Measurements from ENCODE around the gene NPAS3. TPM values are rescaled to one million over a fixed set of nuclear protein-coding genes. Genes with fewer than 3 reads are reported as not detected.

NPAS3 gene
- total RNA-seq, 4 donors from 2014 or later: 1.5 to 12.3 (median 3.4) TPM

DNA sequence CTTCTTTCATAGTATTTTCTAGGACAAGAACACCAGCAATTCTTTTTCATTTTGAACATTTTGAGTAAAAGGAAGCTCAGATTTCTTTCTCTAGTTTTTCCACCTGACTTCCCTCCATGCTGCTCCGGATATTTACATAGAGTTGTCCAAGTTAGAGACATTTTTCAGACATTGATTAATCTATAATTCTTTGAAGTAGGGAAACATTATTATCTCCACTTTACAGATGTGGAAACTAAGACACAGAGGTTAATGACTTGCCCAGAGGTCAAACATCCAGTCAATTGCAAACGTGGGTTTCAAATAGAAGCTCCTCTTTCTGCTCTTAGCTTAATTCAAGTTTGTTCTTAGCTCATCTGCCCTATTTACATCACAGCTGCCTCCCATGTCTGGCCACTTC, 873.9 kb downstream of the NPAS3 start:
- no peak overlapping the region for H3K4me3 ChIP-seq
- H3K27me3 ChIP-seq: no peaks in the 10 kb centered on the region
- no peak for DNase-seq (ENCODE audit: low spot score in 2 of 2)
- H3K4me1 ChIP-seq: no peaks in the 10 kb centered on the region
- no peaks in the 10 kb centered on the region for H3K36me3 ChIP-seq
- no peaks in the 10 kb centered on the region for H3K9me3 ChIP-seq
- WGBS, 2 donors: 36 to 59% methylated on average over 2 of the region's 2 CpGs
- TF ChIP-seq EP300 (IDR thresholded peaks at IDR 0.05): no peak
- TF ChIP-seq, protein P1, sequence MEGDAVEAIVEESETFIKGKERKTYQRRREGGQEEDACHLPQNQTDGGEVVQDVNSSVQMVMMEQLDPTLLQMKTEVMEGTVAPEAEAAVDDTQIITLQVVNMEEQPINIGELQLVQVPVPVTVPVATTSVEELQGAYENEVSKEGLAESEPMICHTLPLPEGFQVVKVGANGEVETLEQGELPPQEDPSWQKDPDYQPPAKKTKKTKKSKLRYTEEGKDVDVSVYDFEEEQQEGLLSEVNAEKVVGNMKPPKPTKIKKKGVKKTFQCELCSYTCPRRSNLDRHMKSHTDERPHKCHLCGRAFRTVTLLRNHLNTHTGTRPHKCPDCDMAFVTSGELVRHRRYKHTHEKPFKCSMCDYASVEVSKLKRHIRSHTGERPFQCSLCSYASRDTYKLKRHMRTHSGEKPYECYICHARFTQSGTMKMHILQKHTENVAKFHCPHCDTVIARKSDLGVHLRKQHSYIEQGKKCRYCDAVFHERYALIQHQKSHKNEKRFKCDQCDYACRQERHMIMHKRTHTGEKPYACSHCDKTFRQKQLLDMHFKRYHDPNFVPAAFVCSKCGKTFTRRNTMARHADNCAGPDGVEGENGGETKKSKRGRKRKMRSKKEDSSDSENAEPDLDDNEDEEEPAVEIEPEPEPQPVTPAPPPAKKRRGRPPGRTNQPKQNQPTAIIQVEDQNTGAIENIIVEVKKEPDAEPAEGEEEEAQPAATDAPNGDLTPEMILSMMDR (IDR thresholded peaks at IDR 0.05): no peak
- no peak for TF ChIP-seq POLR2A (IDR thresholded peaks at IDR 0.05)
- no peak overlapping the region for H3K27ac ChIP-seq

DNA sequence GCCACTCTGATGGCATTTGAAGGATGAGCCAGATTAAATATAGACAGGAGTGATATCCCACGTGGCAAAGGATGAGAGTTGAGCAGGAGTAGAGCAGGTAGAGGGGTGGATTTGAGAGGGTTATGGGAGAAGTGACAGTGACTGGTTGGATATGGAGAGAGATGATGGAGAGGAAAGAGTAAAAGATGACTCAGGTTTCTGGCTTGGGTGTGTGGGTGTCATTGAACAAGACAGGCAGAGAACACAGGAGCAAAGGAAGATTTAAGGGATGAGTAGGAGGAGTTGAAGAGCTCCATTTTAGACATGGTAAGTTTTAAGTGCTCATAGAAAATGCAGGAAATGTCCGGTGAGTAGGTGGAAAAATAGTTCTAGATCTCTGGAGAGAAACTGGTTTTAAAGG, 875.3 kb downstream of the NPAS3 start:
- H3K9me3 ChIP-seq: no peaks in the 10 kb centered on the region
- H3K27ac ChIP-seq: no peak overlapping the region
- H3K36me3 ChIP-seq: no peaks in the 10 kb centered on the region
- no peaks in the 10 kb centered on the region for H3K4me1 ChIP-seq
- TF ChIP-seq EP300 (IDR thresholded peaks at IDR 0.05): no peak
- TF ChIP-seq POLR2A (IDR thresholded peaks at IDR 0.05): no peak
- TF ChIP-seq, protein P1 (IDR thresholded peaks at IDR 0.05): no peak
- H3K27me3 ChIP-seq: no peaks in the 10 kb centered on the region
- no peak for DNase-seq (ENCODE audit: low spot score in 2 of 2)
- no peak overlapping the region for H3K4me3 ChIP-seq
- 52 to 62% methylated on average over 2 of the region's 2 CpGs for WGBS, 2 donors

DNA sequence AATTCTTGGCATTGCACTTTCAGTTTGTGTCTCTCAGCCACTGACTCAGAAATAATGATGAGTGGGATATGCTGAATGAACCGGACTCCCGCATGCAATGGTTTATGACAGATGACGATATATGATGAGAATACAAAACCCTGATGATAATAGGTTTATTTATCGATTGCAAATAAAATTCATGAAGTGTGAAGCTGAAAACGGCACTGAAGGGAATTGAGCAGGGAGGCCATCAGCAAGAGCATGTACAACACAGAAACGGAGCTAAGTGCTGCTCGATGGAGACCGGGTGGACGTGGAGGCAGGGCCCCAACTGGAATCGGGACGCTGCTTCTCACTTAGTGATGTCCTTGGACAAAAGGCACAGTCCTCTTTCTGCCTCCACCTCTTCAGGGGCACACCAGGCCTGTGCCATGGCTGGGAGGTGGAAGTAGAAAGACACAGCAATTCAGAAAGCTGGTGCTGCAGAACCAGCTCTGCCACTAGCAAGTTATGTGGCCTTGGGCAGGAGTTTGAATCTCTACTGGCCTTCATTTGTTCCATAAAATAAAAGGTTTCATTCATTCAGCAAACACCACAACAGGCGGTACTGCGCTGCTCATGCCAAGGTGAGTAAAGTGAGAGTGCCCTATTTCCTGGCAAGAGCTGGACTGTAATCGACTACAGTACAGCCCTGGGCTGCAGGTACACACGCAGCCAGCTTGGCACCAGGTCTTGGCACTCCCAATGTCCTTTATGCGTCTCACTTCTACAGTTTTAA, 895.2 kb downstream of the NPAS3 start:
- TF ChIP-seq EP300 (IDR thresholded peaks at IDR 0.05): no peak
- TF ChIP-seq, protein P1 (IDR thresholded peaks at IDR 0.05): no peak
- TF ChIP-seq POLR2A (IDR thresholded peaks at IDR 0.05): no peak
- DNase-seq (ENCODE audit: low spot score in 2 of 2): no peak

DNA sequence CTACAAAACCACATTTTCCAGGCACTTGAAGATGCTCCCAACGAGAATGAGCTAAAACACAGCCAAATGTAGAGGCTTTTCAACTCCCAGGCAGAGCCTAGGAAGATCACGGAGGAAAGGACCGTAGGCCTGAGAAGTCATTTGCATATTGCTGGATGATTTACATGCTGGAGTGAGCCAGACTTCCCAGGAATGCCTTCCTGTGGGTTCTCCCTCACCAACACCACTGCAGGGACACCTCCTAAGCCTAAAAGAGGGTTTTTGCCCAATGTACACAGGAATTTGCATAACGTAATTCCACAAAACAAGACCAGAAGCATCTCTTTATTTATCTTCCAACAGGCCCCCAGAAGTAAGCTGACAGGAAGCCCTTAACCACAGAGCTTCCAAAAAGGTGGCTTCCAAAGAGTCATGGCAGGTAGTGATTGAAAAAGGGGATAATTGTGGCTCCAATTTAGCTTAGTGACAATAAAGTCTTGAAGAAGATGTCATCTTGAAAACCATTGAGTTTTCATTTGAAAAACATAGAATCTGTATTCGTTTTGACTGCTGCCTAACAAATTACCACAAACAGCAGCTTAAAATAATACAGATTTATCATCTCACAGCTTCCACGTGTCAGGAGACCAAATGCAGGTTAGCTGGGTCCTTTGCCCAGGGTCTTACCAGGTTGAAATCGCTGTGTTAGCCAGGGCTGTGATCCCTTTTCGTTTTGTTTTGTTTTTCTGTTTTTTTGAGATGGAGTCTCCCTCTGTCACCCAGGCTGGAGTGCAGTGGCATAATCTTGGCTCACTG, 896.0 kb downstream of the NPAS3 start:
- Histone ChIP-seq H3K27ac (no peak overlapping the region), H3K9me3 (no peaks in the 10 kb centered on the region), H3K27me3 (no peaks in the 10 kb centered on the region), H3K4me3 (no peak overlapping the region), H3K36me3 (no peaks in the 10 kb centered on the region), H3K4me1 (peaks cover 0 to 2% (median 0%) of the 10 kb centered on the region in 4 donors)
- 80 to 85% methylated on average over 8 of the region's 8 CpGs for WGBS, 2 donors
- no peak for TF ChIP-seq EP300 (IDR thresholded peaks at IDR 0.05)
- TF ChIP-seq, protein P1 (IDR thresholded peaks at IDR 0.05): no peak
- TF ChIP-seq POLR2A (IDR thresholded peaks at IDR 0.05): no peak
- no peak for DNase-seq (ENCODE audit: low spot score in 2 of 2)

More for the DNA sequence above, 895.2 kb downstream of the NPAS3 start:
- Histone ChIP-seq H3K9me3 (no peaks in the 10 kb centered on the region), H3K27ac (no peak overlapping the region), H3K4me1 (no peaks in the 10 kb centered on the region), H3K36me3 (no peaks in the 10 kb centered on the region), H3K27me3 (no peaks in the 10 kb centered on the region), H3K4me3 (no peak overlapping the region)
- 70 to 79% methylated on average over 16 of the region's 16 CpGs for WGBS, 2 donors

DNA sequence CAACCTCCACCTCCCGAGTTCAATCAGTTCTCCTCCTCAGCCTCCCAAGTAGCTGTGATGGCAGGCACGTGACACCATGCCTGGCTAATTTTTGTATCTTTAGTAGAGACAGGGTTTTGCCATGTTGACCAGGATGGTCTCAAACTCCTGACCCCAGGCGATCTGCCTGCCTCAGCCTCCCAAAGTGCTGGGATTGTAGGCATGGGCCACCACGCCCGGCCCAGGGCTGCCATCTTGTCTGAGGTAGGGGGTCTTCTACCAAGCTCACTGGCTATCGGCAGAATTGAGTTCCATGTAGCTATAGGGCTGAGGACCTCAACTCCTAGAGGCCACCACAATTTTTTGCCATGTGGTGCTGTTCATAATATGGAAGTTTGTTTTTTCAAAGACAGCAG, 896.6 kb downstream of the NPAS3 start:
- 83 to 93% methylated on average over 6 of the region's 6 CpGs for WGBS, 2 donors
- no peaks in the 10 kb centered on the region for H3K27me3 ChIP-seq

More for the DNA sequence above, 896.6 kb downstream of the NPAS3 start:
- no peaks in the 10 kb centered on the region for H3K9me3 ChIP-seq
- H3K27ac ChIP-seq: no peak overlapping the region
- TF ChIP-seq, protein P1 (IDR thresholded peaks at IDR 0.05): no peak
- TF ChIP-seq EP300 (IDR thresholded peaks at IDR 0.05) (no peak), POLR2A (IDR thresholded peaks at IDR 0.05) (no peak)
- no peaks in the 10 kb centered on the region for H3K36me3 ChIP-seq
- DNase-seq (ENCODE audit: low spot score in 2 of 2): no peak
- H3K4me1 ChIP-seq: peaks cover 0 to 7% (median 0%) of the 10 kb centered on the region in 4 donors
- no peak overlapping the region for H3K4me3 ChIP-seq

Data from tibial nerve (tissue), 4 donors.